HEK293 (cell line): Measurements from ENCODE around the gene GLRX5.

Source experiments
- CTCF ChIA-PET: fragments of 350-600 bp; formaldehyde crosslinking; extraction: SDS; loops from one replicate; lab custom pipeline; 2021; ENCODE audit warnings: antibody characterized with exemption; lab: Yijun Ruan, JAX
- POLR2A ChIA-PET: fragments of 300-600 bp; formaldehyde crosslinking; extraction: SDS; loops from one replicate; lab custom pipeline; 2020; ENCODE audit warnings: antibody characterized with exemption, inconsistent platforms; lab: Yijun Ruan, JAX
- H3K27ac ChIP-seq: fragments of 200-500 bp; sonication (Bioruptor generic); 2 replicates; pipeline ENCODE4 v1.5.1; 2014; ENCODE audit warnings: low read depth, low read length, control low read depth, inconsistent platforms; ENCODE audit errors: extremely low read depth
- H3K36me3 ChIP-seq, 2 experiments: fragments of 200-500 bp in 1 of 2; sonication (Bioruptor generic) in 1 of 2; 1 replicate in 1 of 2; 2 replicates in 1 of 2; pipeline ENCODE4 v1.5.1; 2014 to 2017; ENCODE audit warnings: inconsistent platforms in 2 of 2, low read length in 2 of 2; ENCODE audit not compliant: control insufficient read depth in 2 of 2, insufficient read depth in 1 of 2
- H3K4me1 ChIP-seq: fragments of 200-500 bp; sonication (Bioruptor generic); 2 replicates; pipeline ENCODE4 v1.5.1; 2014; ENCODE audit warnings: mild to moderate bottlenecking, low read length, inconsistent platforms; ENCODE audit not compliant: control insufficient read depth, insufficient read depth
- H3K4me3 ChIP-seq: 2 replicates; pipeline ENCODE4 v1.5.1; 2011; ENCODE audit warnings: low read depth, mild to moderate bottlenecking, control low read depth, low read length, moderate library complexity
- H3K9me3 ChIP-seq: fragments of 200-500 bp; sonication (Bioruptor generic); 2 replicates; pipeline ENCODE4 v1.5.1; 2014; ENCODE audit warnings: low read depth, low read length, inconsistent platforms; ENCODE audit not compliant: control insufficient read depth, insufficient read depth
- EGR2 ChIP-seq: fragments of 450-650 bp; formaldehyde crosslinking; IDR thresholded peaks from 2 replicates; pipeline ENCODE4 v1.5.1; 2016; ENCODE audit warnings: low read depth, missing biosample characterization, missing genetic modification characterization
- MYNN ChIP-seq: fragments of 450-650 bp; formaldehyde crosslinking; IDR thresholded peaks from 2 replicates; pipeline ENCODE4 v1.5.1; 2016; ENCODE audit warnings: missing biosample characterization, missing genetic modification characterization, borderline replicate concordance
- REPIN1 ChIP-seq: fragments of 450-650 bp; formaldehyde crosslinking; IDR thresholded peaks from 2 replicates; pipeline ENCODE4 v1.5.1; 2017; ENCODE audit warnings: missing biosample characterization, missing genetic modification characterization, low read depth
- SP7 ChIP-seq: fragments of 450-650 bp; formaldehyde crosslinking; IDR thresholded peaks from 2 replicates; pipeline ENCODE4 v1.5.1; 2016; ENCODE audit warnings: missing biosample characterization, missing genetic modification characterization
- WT1 ChIP-seq: fragments of 450-650 bp; formaldehyde crosslinking; IDR thresholded peaks from 2 replicates; pipeline ENCODE4 v1.5.1; 2016; ENCODE audit warnings: missing biosample characterization, missing genetic modification characterization
- YY2 ChIP-seq: fragments of 450-650 bp; formaldehyde crosslinking; IDR thresholded peaks from 2 replicates; pipeline ENCODE4 v1.5.1; 2016; ENCODE audit warnings: missing biosample characterization, missing genetic modification characterization
- ZBTB17 ChIP-seq: fragments of 450-650 bp; formaldehyde crosslinking; IDR thresholded peaks from 2 replicates; pipeline ENCODE4 v1.5.1; 2016; ENCODE audit warnings: missing biosample characterization, missing genetic modification characterization
- ZFHX2 ChIP-seq: fragments of 450-650 bp; formaldehyde crosslinking; conservative IDR thresholded peaks from 2 replicates; pipeline ENCODE4 v1.5.1; 2016; ENCODE audit warnings: missing biosample characterization, missing genetic modification characterization
- ZFP37 ChIP-seq: fragments of 450-650 bp; formaldehyde crosslinking; IDR thresholded peaks from 2 replicates; pipeline ENCODE4 v1.5.1; 2016; ENCODE audit warnings: missing biosample characterization, missing genetic modification characterization
- ZNF112 ChIP-seq: fragments of 450-650 bp; formaldehyde crosslinking; IDR thresholded peaks from 2 replicates; pipeline ENCODE4 v1.5.0; 2017; ENCODE audit warnings: missing biosample characterization, missing genetic modification characterization
- ZNF140 ChIP-seq: fragments of 450-650 bp; formaldehyde crosslinking; IDR thresholded peaks from 2 replicates; pipeline ENCODE4 v1.5.1; 2016; ENCODE audit warnings: missing biosample characterization, missing genetic modification characterization
- ZNF292 ChIP-seq: fragments of 450-650 bp; formaldehyde crosslinking; IDR thresholded peaks from 2 replicates; pipeline ENCODE4 v1.5.1; 2016; ENCODE audit warnings: low read depth, missing biosample characterization, missing genetic modification characterization, borderline replicate concordance
- ZNF311 ChIP-seq: fragments of 450-650 bp; formaldehyde crosslinking; IDR thresholded peaks from 2 replicates; pipeline ENCODE4 v1.5.1; 2017; ENCODE audit warnings: missing biosample characterization, missing genetic modification characterization, borderline replicate concordance
- ZNF335 ChIP-seq: fragments of 450-650 bp; formaldehyde crosslinking; conservative IDR thresholded peaks from 2 replicates; pipeline ENCODE4 v1.5.1; 2016; ENCODE audit warnings: missing biosample characterization, missing genetic modification characterization
- ZNF366 ChIP-seq: fragments of 450-650 bp; formaldehyde crosslinking; conservative IDR thresholded peaks from 2 replicates; pipeline ENCODE4 v1.5.1; 2016; ENCODE audit warnings: missing biosample characterization, missing genetic modification characterization
- ZNF37A ChIP-seq: fragments of 450-650 bp; IDR thresholded peaks from 2 replicates; pipeline ENCODE4 v1.5.1; 2018; ENCODE audit warnings: missing biosample characterization, missing genetic modification characterization
- ZNF423 ChIP-seq: fragments of 450-650 bp; formaldehyde crosslinking; IDR thresholded peaks from 2 replicates; pipeline ENCODE4 v1.5.1; 2016; ENCODE audit warnings: missing biosample characterization, missing genetic modification characterization
- ZNF473 ChIP-seq: fragments of 450-650 bp; formaldehyde crosslinking; IDR thresholded peaks from 2 replicates; pipeline ENCODE4 v1.5.1; 2017; ENCODE audit warnings: missing biosample characterization, missing genetic modification characterization
- ZNF585B ChIP-seq: fragments of 450-650 bp; formaldehyde crosslinking; IDR thresholded peaks from 2 replicates; pipeline ENCODE4 v1.5.1; 2016; ENCODE audit warnings: missing biosample characterization, missing genetic modification characterization
- ZNF623 ChIP-seq: fragments of 450-650 bp; formaldehyde crosslinking; IDR thresholded peaks from 2 replicates; pipeline ENCODE4 v1.5.1; 2016; ENCODE audit warnings: missing biosample characterization, missing genetic modification characterization
- ZNF660 ChIP-seq: fragments of 450-650 bp; IDR thresholded peaks from 2 replicates; pipeline ENCODE4 v1.5.1; 2018; ENCODE audit warnings: missing biosample characterization, mild to moderate bottlenecking, missing genetic modification characterization
- ZNF677 ChIP-seq: fragments of 450-650 bp; IDR thresholded peaks from 2 replicates; pipeline ENCODE4 v1.5.0; 2018; ENCODE audit warnings: missing biosample characterization, mild to moderate bottlenecking, missing genetic modification characterization, moderate library complexity
- ZNF791 ChIP-seq: fragments of 450-650 bp; formaldehyde crosslinking; IDR thresholded peaks from 2 replicates; pipeline ENCODE4 v1.5.1; 2016; ENCODE audit warnings: missing biosample characterization, missing genetic modification characterization
- TF ChIP-seq, protein P1 (sequence below): fragments of 450-650 bp; IDR thresholded peaks from 2 replicates; pipeline ENCODE4 v1.5.1; 2018; ENCODE audit warnings: missing biosample characterization, mild to moderate bottlenecking, missing genetic modification characterization
- TF ChIP-seq, protein P2 (sequence below): fragments of 450-650 bp; formaldehyde crosslinking; IDR thresholded peaks from 2 replicates; pipeline ENCODE4 v1.5.1; 2017; ENCODE audit warnings: missing biosample characterization, mild to moderate bottlenecking, missing genetic modification characterization, moderate library complexity
- TF ChIP-seq, protein P3 (sequence below): fragments of 450-650 bp; formaldehyde crosslinking; IDR thresholded peaks from 2 replicates; pipeline ENCODE4 v1.5.1; 2016; ENCODE audit warnings: missing biosample characterization, missing genetic modification characterization
- TF ChIP-seq, protein P4 (sequence below): sonication (generic); formaldehyde crosslinking; IDR thresholded peaks from 2 replicates; pipeline ENCODE4 v1.8.1; 2022; ENCODE audit warnings: mild to moderate bottlenecking, moderate library complexity, missing genetic modification reagents
- TF ChIP-seq, protein P5 (sequence below): fragments of 450-650 bp; formaldehyde crosslinking; IDR thresholded peaks from 2 replicates; pipeline ENCODE4 v1.5.1; 2016; ENCODE audit warnings: missing biosample characterization, missing genetic modification characterization
- TF ChIP-seq, protein P6 (sequence below): fragments of 450-650 bp; formaldehyde crosslinking; IDR thresholded peaks from 2 replicates; pipeline ENCODE4 v1.5.1; 2016; ENCODE audit warnings: missing biosample characterization, missing genetic modification characterization

GLRX5 gene

DNA sequence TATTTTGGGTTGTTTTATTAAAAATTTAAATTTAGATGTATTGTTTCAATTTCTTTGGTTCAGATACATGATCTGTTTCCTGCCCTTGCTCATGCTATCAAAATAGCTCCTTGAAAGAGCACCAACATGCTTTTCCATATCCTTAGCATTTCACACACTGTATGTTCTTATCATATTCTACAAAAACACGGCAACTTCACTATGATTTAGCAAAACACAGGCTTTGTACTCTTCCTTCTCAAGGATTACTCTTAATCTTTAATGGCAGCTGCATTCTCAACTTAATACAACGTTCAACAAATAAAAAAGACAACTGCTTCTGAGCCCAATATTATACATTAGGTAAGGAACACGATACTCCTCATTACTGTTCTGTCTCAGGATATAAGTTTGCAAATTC lies 2.9 kb upstream of the GLRX5 start (continued):
- TF ChIP-seq ZNF423 (no peak), ZNF677 (no peak), ZNF335 (tag by site-specific recombination) (no peak)

DNA sequence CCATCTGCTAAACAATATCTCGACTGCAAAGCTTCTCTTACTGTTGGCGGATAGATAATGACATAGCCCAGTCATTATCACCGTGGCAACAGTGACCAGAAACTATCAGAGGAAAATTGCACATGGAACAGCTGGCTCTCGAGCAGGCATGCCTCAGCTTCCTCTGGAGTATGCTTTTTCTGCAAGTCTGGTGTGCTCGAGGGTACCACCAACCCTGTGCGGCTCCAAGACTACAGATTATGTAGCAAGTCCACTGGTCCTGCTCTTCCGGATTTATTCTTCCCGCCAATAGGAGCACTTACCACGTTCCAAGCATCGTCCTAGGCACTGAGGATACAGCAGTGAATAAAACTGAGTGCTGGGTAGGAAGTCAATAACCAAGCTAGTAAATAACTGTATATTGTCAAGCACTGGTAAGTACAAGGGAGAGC lies 1.4 kb upstream of the GLRX5 start:
- POLR2A ChIA-PET = interaction anchor here (0.7 to 3.2 kb wide), 3 partner anchors 18 to 91 kb away, joined by 3 to 13 read pairs (median 5); partner anchors contain the start of gene SYNE3
- H3K4me1 ChIP-seq = peaks cover 35% of the 10 kb centered on the region
- H3K36me3 ChIP-seq = peaks cover 0 to 15% of the 10 kb centered on the region in 2 experiments; a peak in 2 of 3 replicates
- CTCF ChIA-PET = interaction anchor here (0.6 to 1.3 kb wide), 8 partner anchors 17 to 122 kb away, joined by 3 to 7 read pairs (median 4); partner anchors contain the start of gene SYNE3
- peak overlapping the region; percentile 68 for H3K27ac ChIP-seq
- H3K9me3 ChIP-seq = no peaks in the 10 kb centered on the region
- peak overlapping the region; percentile 97 for H3K4me3 ChIP-seq
- TF ChIP-seq ZBTB17 (tag by site-specific recombination) = peak; percentile 72
- TF ChIP-seq, protein P1, sequence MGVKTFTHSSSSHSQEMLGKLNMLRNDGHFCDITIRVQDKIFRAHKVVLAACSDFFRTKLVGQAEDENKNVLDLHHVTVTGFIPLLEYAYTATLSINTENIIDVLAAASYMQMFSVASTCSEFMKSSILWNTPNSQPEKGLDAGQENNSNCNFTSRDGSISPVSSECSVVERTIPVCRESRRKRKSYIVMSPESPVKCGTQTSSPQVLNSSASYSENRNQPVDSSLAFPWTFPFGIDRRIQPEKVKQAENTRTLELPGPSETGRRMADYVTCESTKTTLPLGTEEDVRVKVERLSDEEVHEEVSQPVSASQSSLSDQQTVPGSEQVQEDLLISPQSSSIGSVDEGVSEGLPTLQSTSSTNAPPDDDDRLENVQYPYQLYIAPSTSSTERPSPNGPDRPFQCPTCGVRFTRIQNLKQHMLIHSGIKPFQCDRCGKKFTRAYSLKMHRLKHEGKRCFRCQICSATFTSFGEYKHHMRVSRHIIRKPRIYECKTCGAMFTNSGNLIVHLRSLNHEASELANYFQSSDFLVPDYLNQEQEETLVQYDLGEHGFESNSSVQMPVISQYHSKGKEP = peak; percentile 58; the same call in 1 of the 2 replicates
- no peak for TF ChIP-seq ZFP37
- no peak for TF ChIP-seq ZNF585B
- TF ChIP-seq ZNF366 (tag by site-specific recombination) = no peak
- TF ChIP-seq, protein P2, sequence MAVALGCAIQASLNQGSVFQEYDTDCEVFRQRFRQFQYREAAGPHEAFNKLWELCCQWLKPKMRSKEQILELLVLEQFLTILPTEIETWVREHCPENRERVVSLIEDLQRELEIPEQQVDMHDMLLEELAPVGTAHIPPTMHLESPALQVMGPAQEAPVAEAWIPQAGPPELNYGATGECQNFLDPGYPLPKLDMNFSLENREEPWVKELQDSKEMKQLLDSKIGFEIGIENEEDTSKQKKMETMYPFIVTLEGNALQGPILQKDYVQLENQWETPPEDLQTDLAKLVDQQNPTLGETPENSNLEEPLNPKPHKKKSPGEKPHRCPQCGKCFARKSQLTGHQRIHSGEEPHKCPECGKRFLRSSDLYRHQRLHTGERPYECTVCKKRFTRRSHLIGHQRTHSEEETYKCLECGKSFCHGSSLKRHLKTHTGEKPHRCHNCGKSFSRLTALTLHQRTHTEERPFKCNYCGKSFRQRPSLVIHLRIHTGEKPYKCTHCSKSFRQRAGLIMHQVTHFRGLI (tag by site-specific recombination) = no peak
- no peak for TF ChIP-seq ZNF292
- no peak for TF ChIP-seq ZNF623 (tag by site-specific recombination)
- TF ChIP-seq REPIN1 = no peak
- TF ChIP-seq, protein P3, sequence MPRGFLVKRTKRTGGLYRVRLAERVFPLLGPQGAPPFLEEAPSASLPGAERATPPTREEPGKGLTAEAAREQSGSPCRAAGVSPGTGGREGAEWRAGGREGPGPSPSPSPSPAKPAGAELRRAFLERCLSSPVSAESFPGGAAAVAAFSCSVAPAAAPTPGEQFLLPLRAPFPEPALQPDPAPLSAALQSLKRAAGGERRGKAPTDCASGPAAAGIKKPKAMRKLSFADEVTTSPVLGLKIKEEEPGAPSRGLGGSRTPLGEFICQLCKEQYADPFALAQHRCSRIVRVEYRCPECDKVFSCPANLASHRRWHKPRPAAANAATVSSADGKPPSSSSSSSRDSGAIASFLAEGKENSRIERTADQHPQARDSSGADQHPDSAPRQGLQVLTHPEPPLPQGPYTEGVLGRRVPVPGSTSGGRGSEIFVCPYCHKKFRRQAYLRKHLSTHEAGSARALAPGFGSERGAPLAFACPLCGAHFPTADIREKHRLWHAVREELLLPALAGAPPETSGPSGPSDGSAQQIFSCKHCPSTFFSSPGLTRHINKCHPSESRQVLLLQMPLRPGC (tag by site-specific recombination) = no peak
- TF ChIP-seq MYNN = no peak
- TF ChIP-seq EGR2 (tag by site-specific recombination) = no peak
- TF ChIP-seq WT1 (tag by site-specific recombination) = no peak
- TF ChIP-seq ZNF311 = no peak
- TF ChIP-seq ZNF473 = no peak
- TF ChIP-seq ZNF140 (tag by site-specific recombination) = no peak
- TF ChIP-seq ZFHX2 (tag by site-specific recombination) = no peak
- TF ChIP-seq ZNF660 = no peak
- TF ChIP-seq, protein P4, sequence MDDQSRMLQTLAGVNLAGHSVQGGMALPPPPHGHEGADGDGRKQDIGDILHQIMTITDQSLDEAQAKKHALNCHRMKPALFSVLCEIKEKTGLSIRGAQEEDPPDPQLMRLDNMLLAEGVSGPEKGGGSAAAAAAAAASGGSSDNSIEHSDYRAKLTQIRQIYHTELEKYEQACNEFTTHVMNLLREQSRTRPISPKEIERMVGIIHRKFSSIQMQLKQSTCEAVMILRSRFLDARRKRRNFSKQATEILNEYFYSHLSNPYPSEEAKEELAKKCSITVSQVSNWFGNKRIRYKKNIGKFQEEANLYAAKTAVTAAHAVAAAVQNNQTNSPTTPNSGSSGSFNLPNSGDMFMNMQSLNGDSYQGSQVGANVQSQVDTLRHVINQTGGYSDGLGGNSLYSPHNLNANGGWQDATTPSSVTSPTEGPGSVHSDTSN (CRISPR knock-in tag) = no peak
- no peak for TF ChIP-seq ZNF112 (tag by site-specific recombination)
- no peak for TF ChIP-seq SP7 (tag by site-specific recombination)
- TF ChIP-seq ZNF791 (tag by site-specific recombination) = no peak
- TF ChIP-seq, protein P5, sequence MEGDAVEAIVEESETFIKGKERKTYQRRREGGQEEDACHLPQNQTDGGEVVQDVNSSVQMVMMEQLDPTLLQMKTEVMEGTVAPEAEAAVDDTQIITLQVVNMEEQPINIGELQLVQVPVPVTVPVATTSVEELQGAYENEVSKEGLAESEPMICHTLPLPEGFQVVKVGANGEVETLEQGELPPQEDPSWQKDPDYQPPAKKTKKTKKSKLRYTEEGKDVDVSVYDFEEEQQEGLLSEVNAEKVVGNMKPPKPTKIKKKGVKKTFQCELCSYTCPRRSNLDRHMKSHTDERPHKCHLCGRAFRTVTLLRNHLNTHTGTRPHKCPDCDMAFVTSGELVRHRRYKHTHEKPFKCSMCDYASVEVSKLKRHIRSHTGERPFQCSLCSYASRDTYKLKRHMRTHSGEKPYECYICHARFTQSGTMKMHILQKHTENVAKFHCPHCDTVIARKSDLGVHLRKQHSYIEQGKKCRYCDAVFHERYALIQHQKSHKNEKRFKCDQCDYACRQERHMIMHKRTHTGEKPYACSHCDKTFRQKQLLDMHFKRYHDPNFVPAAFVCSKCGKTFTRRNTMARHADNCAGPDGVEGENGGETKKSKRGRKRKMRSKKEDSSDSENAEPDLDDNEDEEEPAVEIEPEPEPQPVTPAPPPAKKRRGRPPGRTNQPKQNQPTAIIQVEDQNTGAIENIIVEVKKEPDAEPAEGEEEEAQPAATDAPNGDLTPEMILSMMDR = 0 out of 2 replicates have a peak, but pooled peaks have one; percentile 5
- no peak for TF ChIP-seq YY2 (tag by site-specific recombination)
- no peak for TF ChIP-seq ZNF37A
- TF ChIP-seq, protein P6, sequence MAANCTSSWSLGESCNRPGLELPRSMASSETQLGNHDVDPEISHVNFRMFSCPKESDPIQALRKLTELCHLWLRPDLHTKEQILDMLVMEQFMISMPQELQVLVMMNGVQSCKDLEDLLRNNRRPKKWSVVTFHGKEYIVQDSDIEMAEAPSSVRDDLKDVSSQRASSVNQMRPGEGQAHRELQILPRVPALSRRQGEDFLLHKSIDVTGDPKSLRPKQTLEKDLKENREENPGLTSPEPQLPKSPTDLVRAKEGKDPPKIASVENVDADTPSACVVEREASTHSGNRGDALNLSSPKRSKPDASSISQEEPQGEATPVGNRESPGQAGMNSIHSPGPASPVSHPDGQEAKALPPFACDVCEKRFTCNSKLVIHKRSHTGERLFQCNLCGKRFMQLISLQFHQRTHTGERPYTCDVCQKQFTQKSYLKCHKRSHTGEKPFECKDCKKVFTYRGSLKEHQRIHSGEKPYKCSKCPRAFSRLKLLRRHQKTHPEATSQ (tag by site-specific recombination) = no peak
